Stromal cell of bone marrow (primary cell): ENCODE data around the gene CAMKK2.
"Not testable (repeated sequence)": the region's sequence is repeated elsewhere in the genome, so short reads cannot be mapped to it uniquely, and the experiment has no call there.

ENCODE experiments used
- DNase-seq: peaks from one replicate; pipeline ENCODE4 v3.0.0-alpha.2; 2012; ENCODE audit warnings: low read depth

Gene CAMKK2

DNA sequence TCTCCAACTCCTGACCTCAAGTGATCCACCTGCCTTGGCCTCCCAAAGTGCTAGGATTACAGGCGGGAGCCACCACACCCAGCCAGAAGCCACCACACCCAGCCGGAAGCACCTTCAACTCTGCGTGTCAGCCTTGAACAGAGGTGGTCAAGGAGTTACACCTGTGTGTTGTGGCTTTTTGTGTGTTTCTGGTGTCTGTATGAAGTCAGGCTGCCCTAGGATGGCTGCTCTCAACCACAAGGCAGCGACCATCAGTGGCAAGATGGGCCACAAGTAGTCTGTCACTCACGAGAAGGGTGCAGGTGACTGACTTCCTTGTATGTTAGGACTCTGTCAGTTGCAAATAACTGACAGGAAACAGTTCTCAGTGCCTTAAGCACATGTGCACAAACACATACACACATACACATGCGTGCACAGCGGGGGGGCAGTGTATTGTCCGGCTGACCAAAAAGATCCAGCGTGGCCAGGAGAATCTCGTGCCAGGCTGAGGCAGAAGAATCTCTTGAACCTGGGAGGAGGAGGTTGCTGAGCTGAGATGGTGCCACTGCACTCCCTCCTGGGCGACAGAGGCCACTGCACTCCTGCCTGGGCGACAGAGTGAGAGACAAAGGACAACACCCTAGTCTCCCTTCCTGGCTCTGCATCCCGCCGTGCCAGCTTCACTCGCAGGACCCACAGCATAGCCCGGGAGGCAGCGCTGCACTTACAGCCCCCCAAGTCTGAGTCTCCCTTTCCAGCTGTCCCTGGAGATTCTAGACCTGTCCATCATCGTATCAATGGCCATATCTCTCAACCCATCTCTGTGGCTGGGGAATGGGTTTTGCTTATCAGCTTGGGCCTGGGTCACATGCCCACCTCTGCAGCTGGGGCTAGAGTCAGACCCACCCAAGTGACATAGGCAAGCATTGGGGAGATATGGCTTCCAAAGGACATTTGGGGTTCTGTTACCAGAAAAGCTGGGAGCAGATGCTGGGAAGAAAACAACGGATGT, 72.9 kb downstream of the CAMKK2 start:
- DNase-seq: no peak

DNA sequence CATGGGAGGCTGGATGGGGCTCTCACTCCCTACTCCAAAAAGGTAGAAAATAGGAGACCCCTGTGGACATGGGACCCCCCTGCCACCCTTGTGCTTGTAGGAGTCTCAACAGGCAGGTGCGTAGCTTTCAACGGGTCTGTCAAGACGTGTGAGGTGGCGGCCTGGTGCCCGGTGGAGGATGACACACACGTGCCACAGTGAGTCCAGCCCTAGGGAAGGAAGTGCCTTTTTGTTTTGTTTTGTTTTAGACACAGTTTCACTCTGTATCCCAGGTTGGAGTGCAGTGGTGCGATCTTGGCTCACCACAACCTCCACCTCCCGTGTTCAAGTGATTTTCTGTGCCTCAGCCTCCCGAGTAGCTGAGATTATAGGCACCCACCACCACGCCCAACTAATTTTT, 73.7 kb downstream of the CAMKK2 start:
- DNase-seq: no peak

DNA sequence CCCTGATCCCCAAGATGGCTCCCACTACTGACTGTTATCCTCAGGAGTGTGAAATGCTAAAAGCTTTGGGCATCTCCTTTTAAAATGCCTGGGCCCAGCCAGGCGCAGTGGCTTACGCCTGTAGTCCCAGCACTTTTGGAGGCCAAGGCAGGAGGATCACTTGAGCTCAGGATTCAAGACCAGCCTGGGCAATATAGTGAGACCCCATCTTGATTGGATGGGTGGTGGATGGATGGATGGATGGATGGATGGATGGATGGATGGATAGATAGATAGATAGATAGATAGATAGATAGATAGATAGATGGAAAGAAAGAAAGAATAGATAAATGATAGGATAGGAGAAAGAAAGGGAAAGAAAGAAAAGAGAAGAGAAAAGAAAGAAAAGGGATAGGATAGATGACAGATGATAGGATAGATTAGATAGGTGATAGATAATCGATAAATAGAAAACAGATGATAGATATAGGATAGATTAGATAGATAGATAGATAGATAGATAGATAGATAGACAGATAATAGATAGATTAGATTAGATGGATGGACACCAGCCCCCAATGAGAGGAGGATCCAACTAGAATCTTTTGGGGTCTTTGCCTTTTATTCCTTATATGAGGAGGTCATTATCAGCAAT, 77.0 kb downstream of the CAMKK2 start:
- DNase-seq: no peak

DNA sequence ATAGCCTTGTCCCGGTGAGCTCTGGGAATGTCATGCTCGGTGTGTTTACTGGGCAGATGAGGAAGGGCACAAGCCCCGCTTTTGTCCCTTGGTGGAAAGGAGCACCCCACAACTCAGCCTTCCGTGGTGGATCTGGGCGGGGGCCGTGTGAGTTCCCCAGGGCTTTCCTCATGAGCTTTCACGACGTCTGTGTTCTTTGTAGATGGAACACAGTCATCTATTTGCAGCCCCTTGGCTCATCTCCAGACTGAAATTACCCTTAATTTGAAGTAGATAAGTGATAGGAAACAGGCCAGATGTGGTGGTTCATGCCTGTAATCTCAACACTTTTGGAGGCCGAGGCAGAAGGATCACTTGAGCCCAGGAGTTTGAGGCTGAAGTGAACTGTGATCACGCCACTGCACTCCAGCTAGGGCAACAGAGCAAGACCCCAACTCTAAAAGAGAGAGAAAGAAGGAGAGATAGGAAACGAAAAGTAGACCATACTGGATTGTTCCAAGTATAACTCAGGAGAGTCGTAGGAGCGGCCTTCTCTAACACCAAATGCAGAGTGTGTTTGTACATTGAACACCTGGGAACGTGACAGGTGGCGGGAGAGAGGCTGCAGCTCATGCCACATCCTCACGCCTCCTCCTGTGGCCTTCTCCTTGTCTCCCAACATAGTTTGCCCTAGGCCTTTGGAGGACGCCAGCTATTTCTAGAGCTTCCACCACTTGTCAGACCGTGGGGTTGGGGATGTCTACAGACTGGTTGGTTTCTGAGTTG, 77.7 kb downstream of the CAMKK2 start:
- DNase-seq: no peak

DNA sequence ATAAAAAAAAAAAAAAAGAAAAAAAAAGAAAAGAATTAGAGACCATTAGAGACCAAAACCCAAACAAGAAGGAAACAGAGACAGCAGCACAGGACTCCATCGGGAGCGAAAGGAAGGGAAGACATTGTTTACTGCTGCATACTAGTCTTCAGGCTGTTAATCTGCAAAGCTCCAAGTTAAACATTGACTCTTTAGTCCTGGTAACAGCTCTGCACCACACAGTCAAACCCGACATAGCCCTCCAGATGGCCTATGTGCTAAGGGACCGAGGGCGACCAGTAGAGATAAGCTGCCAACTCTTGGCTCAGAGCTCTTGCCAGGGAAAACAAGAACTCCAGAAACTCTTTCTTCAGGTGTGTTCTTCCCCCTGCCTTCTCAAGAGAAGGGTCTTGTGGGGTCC, 78.7 kb downstream of the CAMKK2 start:
- no peak for DNase-seq

DNA sequence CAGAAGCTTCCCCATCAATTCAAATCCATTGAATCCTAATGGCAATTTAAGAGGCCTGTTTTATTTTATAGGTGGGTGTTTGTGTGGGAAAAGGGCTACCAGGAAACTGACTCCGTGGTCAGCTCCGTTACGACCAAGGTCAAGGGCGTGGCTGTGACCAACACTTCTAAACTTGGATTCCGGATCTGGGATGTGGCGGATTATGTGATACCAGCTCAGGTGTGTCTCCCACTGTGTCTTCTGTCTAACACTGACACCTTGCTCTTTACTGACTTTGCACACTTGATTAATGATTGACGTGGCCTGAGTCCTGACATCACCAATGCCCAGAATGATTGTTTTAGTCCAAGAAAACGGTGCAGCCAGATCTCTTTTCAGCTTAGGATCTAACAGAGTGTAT, 79.4 kb downstream of the CAMKK2 start:
- no peak for DNase-seq

DNA sequence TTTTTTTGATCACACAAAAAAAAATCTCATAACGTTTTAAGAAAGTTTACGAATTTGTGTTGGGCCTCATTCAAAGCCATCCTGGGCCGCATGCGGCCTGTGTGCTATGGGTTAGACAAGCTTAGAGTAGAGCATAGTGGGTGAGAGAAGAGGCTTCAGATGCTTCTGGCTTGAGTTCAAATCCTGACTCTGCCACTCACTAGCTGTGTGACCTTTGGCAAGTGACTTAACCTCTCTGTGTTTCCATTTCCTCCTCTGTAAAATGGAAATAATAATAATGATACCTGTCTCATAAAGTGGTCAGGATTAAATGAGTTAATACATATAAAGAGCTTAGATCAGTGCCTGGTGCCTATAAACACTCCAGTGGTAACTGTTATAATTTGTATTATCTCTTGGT, 80.4 kb downstream of the CAMKK2 start:
- no peak for DNase-seq

DNA sequence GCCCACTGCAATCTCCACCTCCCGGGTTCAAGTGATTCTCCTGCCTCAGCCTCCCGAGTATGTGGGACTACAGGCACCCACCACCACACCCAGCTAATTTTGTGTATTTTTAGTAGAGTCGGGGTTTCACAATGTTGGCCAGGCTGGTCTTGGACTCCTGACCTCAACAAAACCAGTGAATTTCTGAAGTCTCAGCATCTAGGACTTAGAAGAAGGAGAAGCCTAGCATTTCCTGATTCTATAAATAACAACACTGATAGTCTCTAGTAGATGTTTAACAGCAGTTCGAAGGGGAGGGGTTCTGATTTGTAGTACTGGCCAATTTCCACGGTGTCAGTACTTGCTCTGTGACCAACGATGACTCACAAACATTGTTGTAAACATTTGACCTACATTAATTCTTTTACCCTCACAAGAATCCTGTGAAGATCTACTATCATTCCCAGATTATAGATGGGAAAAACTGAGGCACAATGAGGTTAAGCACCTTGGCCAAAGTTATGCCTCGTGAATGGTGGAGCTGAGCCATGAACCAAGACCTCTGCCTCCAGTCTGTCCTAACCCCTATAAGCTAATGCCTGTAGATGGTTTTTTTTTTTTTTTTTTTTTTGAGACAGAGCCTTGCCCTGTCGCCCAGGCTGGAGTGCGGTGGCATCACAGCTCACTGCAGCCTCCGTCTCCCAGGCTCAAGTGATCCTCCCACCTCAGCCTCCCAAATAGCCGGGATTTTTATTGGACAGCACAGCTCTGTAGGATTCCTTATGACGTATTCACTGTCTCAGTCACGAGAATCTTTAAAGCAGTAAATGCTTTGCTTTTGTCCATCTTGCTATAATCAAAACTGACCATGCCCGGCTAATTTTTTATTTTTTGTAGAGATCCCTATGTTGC, 81.4 kb downstream of the CAMKK2 start:
- DNase-seq: peak; percentile 79

DNA sequence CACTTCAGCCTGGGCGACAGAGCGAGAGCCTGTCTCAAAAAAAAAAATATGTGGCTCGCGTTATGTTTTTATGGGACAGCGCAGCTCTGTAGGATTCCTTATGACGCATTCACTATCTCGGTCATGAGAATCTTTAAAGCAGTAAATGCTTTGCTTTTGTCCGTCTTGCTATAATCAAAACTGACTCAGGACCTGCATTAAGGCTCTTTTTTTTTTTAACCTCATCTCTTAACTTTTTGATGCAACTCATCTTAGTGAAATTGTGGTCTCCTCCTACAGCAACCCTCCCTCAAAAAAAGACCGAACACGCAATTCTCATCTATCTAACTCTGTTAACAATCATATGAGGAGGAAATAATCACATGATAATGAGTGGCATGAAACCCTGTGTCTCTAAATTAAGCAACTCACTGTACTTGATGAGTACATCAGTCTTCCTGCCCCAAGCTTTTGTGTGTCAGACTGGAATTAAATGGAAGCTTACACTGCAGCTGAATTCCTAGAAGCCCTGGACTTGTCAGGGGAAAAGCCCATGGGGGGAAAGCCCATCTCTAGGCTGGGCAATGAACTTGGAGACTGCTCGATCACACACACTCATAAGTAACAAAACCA, 82.2 kb downstream of the CAMKK2 start:
- DNase-seq: peak; percentile 43

DNA sequence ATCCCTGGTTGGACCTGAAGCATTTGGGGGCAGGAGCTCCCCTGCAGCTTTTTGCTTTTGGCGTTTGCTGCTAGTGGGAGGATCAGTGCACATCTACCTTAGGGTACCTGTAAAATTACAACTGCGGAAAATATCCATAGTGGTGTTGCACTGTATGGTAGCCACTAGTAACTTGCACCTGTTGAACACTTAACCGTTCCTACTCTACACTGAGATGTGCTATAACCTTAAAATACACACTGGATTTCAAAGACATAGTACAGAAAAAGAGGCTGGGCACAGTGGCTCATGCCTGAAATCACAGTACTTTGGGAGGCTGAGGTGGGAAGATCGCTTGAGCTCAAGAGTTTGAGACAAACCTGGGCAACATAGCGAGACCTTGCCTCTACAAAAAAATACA, 83.6 kb downstream of the CAMKK2 start:
- no peak for DNase-seq

DNA sequence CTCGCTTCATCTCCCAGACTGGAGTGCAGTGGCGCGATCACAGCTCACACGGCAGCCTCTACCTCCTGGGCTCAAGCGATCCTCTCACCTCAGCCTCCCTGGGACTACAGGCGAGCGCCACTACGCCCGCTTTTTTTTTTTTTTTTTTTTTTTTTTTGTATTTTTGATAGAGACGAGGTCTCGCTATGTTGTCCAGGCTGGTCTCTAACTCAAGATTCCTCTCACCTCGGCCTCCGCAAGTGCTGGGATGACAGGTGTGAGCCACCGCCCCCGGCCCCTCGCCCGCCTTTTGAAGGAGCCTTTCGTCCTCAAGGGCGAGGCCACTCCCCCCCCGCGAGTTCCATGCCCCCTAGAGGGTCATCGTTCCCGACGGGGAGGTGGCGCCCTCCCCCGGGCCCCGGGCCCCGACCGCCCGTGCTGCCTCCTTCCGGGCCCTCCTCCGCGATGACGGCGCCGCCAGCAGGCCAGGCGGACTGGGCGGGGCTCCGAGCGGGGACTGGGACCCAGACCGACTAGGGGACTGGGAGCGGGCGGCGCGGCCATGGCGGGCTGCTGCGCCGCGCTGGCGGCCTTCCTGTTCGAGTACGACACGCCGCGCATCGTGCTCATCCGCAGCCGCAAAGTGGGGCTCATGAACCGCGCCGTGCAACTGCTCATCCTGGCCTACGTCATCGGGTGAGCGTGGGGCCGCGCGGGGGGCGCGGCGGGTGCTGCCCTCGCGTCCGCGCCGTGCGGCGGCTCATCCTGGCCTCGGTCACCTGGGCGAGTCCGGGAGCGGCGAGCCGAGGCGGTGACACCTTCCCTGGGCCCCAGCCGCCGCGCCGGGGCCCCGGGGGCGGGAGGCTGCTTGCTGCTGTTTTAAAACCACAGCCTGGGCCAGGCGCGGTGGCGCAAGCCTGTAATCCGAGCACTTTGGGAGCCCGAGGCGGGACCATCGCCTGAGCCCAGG, 86.6 kb downstream of the CAMKK2 start, which contains the start of gene P2RX4:
Gene P2RX4, plus strand, starts transcription at position 506 of the 949 bp plus-strand sequence. Its CDS starts 36 bp downstream, at position 542.
- peak; percentile 40 for DNase-seq

DNA sequence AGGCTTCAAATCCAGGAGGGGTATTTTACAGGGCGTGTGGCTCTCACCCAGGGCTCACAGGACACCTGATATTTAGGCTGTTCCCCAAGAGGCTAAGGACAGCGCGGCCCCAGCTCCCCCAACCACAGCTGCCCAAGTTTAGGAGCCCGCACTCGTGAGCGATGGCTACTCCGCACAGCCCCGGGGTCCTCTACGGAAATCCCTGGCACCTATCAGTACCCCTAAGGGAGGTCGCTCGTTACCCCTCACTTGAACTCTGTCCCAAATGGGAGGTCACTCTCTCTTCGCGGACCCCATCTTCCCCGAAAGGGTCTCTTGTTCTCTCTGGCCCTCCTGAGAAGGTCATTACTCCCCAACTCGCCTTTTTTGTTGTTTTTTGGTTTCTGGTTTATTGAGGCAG, 87.3 kb downstream of the CAMKK2 start:
- no peak for DNase-seq

DNA sequence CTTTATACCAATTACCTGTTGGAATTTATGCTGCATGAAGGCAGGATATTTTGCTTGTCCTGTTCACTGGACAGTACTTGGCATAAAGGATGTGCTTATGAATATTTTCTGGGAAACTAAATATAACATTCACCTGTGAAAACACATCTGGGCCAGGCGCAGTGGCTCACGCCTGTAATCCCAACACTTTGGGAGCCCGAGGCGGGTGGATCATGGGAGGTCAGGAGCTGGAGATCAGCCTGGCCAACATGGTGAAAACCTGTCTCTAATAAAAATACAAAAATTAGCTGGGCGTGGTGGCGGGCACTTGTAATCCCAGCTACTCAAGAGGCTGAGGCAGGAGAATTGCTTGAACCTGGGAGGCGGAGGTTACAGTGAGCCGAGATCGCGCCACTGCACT, 87.9 kb downstream of the CAMKK2 start:
- not testable (repeated sequence) for DNase-seq

DNA sequence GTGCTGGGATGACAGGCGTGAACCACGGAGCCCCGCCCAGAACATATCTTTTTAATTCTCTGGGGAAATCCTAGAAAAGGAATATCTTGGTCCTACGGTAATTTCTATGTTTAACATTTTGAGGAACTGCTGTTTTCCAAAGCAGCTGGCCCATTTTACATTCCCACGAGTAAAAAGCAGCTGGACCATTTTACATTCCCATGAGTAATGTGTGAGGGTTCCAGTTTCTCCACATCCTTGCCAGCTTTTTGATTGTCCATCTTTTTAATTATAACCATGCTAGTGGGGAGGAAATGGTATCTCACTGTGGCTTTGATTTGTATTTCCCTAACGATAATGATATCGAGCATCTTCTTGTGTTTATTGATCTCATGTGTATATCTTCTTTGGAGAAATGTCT, 91.0 kb downstream of the CAMKK2 start:
- DNase-seq: no peak

DNA sequence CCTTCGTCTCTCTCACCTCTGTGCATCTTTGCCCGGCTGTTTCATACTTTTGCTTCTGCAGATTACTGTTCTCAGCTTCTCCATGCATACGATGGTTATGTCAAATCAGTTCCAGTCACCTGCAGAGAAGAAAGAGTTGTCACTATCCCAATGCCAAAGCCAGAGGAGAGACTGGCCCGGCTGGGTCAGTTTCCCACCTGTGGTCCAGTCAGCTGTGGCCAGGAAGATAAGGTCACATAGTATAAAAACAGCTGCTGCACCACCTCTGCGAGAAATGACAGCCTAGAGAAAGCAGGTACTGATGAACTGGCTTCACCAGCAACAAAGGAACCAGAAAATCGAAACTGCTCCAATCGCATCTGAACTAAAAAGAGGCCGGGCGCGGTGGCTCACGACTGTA, 93.0 kb downstream of the CAMKK2 start:
- DNase-seq: no peak

DNA sequence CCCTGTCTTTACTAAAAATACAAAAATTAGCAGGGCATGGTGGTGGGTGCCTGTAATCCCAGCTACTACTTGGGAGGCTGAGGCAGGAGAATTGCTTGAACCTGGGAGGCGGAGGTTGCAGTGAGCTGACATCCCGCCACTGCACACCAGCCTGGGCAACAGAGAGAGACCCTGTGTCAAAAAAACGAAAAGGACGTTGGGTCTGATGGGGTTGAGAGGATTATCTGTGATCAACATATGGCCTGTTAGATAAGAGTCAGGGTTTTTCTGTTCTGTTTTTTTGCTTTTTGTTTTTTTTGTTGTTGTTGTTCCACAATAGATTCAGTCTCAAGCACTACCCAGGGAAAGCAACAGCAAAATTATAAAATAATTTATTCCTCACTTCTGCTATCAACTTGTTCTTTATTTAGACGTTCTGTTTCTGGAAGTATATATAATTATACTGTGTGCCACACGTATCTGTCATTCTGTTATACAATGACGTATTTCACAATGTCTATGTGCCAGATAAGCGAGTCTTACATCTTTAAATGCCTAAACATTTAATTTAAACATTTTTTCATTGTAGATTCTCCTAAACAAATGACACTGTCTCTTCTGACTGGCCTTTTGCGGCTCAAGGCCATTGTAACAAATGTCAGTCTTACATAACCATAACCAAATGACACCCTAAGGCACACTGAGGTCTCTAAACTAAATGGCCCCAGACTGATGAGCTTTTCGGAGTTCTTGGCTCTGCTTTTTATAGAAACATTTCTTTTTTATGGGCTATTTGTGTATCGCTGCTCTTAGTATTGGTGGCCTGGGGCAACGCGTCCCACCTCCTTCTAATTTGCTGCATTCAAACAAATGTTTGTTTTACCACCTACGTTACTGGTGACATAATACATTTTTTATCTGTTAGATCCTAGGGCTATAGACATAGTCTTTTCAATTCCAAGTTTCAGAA, 93.8 kb downstream of the CAMKK2 start:
- no peak for DNase-seq

DNA sequence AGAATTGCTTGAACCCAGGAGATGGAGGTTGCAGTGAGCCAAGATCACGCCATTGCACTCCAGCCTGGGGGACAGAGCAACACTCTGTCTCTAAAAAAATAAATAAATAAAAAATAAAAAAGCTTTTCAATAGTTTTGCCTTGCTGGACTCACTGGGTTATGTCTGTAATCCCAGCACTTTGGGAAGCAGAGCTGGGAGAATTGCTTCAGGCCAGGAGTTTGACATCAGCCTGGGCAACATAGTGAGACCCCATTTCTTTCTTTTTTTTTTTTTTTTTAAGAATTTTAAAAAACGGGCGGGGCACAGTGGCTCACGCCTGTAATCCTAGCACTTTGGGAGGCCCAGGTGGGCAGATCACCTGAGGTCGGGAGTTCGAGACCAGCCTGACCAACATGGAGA, 95.4 kb downstream of the CAMKK2 start:
- DNase-seq: not testable (repeated sequence)

DNA sequence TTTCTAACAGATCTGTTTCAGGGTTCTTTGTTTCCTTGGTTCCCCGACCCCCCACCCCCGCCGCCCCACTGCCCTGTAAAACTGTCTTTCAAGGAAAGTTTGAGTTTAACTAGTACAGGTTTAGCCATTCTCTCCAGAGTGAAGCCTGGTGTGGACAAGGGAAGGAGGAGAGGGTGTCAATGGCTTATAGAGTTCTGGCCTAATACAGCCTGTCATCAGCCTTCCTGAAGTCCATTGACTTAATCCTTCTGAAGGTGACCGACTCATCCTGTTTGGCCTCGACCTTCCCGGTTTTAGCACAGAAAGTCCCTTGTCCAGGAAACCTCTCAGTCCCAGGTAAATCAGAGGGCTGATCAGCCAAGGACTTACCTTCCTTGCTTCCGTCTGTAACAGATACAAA, 97.6 kb downstream of the CAMKK2 start:
- DNase-seq: no peak

DNA sequence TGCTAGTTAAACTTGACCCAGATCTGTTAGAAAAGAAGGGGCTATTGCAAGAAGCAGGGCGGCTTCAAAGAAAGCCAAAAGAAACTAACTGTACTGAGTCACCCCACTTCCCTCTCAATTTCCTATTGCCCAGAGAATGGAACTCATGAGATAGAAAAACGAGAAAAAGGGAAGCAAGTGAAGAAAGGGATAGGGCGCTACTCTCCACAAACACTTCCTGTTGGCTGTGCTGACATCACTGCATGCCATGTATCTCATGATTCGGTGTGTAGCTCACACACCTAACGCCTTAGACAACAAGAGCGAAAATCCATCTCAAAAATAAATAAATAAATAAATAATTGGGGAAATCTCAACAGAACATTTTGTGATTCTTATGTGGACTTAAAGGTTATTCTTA, 99.6 kb downstream of the CAMKK2 start:
- no peak for DNase-seq
